OCI-LY7 (cell line): Measurements from ENCODE around the gene ANGPTL8.

ENCODE experiments used
- CTCF ChIP-seq: fragments of 200-600 bp; sonication (generic); conservative IDR thresholded peaks from 2 replicates; pipeline ENCODE4 v1.5.1; 2014; ENCODE audit warnings: mild to moderate bottlenecking, antibody characterized with exemption, low read length, moderate library complexity, mixed read lengths
- EZH2phosphoT487 ChIP-seq: fragments of 200-600 bp; sonication (generic); IDR thresholded peaks from 2 replicates; pipeline ENCODE4 v1.6.1; 2018; ENCODE audit warnings: low read depth, borderline replicate concordance, mild to moderate bottlenecking, mixed run types, antibody characterized with exemption, low read length, moderate library complexity, mixed read lengths

GRCh38 chr19:11225172-11225571, 14.2 kb upstream of the ANGPTL8 start:
- TF ChIP-seq CTCF (no peak), EZH2phosphoT487 (no peak)
